WTC11 (cell line): Measurements from ENCODE around the gene ENGASE. TPM values are rescaled to one million over a fixed set of nuclear protein-coding genes. Genes with fewer than 3 reads are reported as not detected.

ENCODE experiments used
- ATAC-seq: fragments of 200-7000 bp; cut with Tn5 transposase; 2 replicates; pipeline ENCODE4 v1.10.0; 2021; ENCODE audit warnings: mild to moderate bottlenecking, moderate library complexity
- CTCF ChIA-PET: fragments of 300-600 bp; sonication (Branson Sonifier 250); formaldehyde crosslinking; loops from one replicate; lab custom pipeline; 2021; ENCODE audit warnings: antibody characterized with exemption; lab: Charles Lee
- POLR2A ChIA-PET: fragments of 350-600 bp; sonication (Branson Sonifier 250); formaldehyde crosslinking; loops from one replicate; lab custom pipeline; 2021; ENCODE audit warnings: antibody characterized with exemption; lab: Charles Lee
- DNase-seq: peaks from one replicate; pipeline ENCODE4 v3.0.0; 2021; ENCODE audit warnings: low spot score
- H3K27ac Mint-ChIP-seq: 2 replicates; pipeline ENCODE4 v1.8.0; 2021; ENCODE audit warnings: mixed read lengths
- H3K27me3 Mint-ChIP-seq: 2 replicates; pipeline ENCODE4 v1.8.0; 2021; ENCODE audit warnings: low read depth, mild to moderate bottlenecking, moderate library complexity, mixed read lengths
- H3K36me3 Mint-ChIP-seq: 2 replicates; pipeline ENCODE4 v1.8.0; 2021; ENCODE audit warnings: mixed read lengths
- H3K4me1 Mint-ChIP-seq: 2 replicates; pipeline ENCODE4 v1.8.0; 2022; ENCODE audit warnings: mixed read lengths
- H3K4me3 Mint-ChIP-seq: 2 replicates; pipeline ENCODE4 v1.8.0; 2021; ENCODE audit warnings: mild to moderate bottlenecking, moderate library complexity, mixed read lengths
- H3K9me3 Mint-ChIP-seq: 2 replicates; pipeline ENCODE4 v1.8.0; 2021; ENCODE audit warnings: mixed read lengths
- HMGA2 ChIP-seq: fragments of 250-450 bp; sonication (Bioruptor Pico); IDR thresholded peaks from 2 replicates; pipeline ENCODE4 v1.4.0; 2021; ENCODE audit warnings: mild to moderate bottlenecking, moderate library complexity
- JAZF1 ChIP-seq: fragments of 250-450 bp; sonication (Bioruptor Pico); IDR thresholded peaks from 2 replicates; pipeline ENCODE4 v1.9.0; 2021; ENCODE audit warnings: moderate library complexity, mild to moderate bottlenecking, inconsistent platforms
- MXD4 ChIP-seq: fragments of 250-450 bp; sonication (Bioruptor Pico); IDR thresholded peaks from 2 replicates; pipeline ENCODE4 v1.8.0; 2021; ENCODE audit warnings: mild to moderate bottlenecking, moderate library complexity, borderline replicate concordance
- NFATC4 ChIP-seq: fragments of 250-450 bp; sonication (Bioruptor Pico); IDR thresholded peaks from 2 replicates; pipeline ENCODE4 v1.9.0; 2021; ENCODE audit warnings: mild to moderate bottlenecking
- NFE2L1 ChIP-seq: sonication (generic); formaldehyde crosslinking; IDR thresholded peaks from 2 replicates; pipeline ENCODE4 v1.8.1; 2023; ENCODE audit warnings: missing genetic modification reagents
- OVOL2 ChIP-seq: fragments of 250-450 bp; sonication (Bioruptor Pico); IDR thresholded peaks from 2 replicates; pipeline ENCODE4 v1.9.0; 2021; ENCODE audit warnings: mild to moderate bottlenecking, borderline replicate concordance
- PRRX2 ChIP-seq: fragments of 250-450 bp; sonication (Bioruptor Pico); IDR thresholded peaks from 2 replicates; pipeline ENCODE4 v1.8.0; 2021; ENCODE audit warnings: mild to moderate bottlenecking
- TEAD1 ChIP-seq: sonication (generic); formaldehyde crosslinking; IDR thresholded peaks from 2 replicates; pipeline ENCODE4 v1.8.0; 2022; ENCODE audit warnings: mild to moderate bottlenecking, missing genetic modification reagents
- TEAD4 ChIP-seq: sonication (generic); formaldehyde crosslinking; IDR thresholded peaks from 2 replicates; pipeline ENCODE4 v1.8.0; 2022; ENCODE audit warnings: mild to moderate bottlenecking, missing genetic modification reagents
- ZNF121 ChIP-seq: sonication (generic); formaldehyde crosslinking; IDR thresholded peaks from 2 replicates; pipeline ENCODE4 v1.8.0; 2023; ENCODE audit warnings: missing genetic modification reagents
- ZNF219 ChIP-seq: sonication (generic); formaldehyde crosslinking; IDR thresholded peaks from 2 replicates; pipeline ENCODE4 v1.8.0; 2023; ENCODE audit warnings: missing genetic modification reagents, mild to moderate bottlenecking, borderline replicate concordance
- ZNF232 ChIP-seq: sonication (generic); formaldehyde crosslinking; IDR thresholded peaks from 2 replicates; pipeline ENCODE4 v1.8.0; 2022; ENCODE audit warnings: mild to moderate bottlenecking, missing genetic modification reagents
- ZNF263 ChIP-seq: sonication (generic); formaldehyde crosslinking; IDR thresholded peaks from 2 replicates; pipeline ENCODE4 v1.8.1; 2022; ENCODE audit warnings: low read depth, mild to moderate bottlenecking, moderate library complexity, missing genetic modification reagents
- total RNA-seq: library from RNA; stranded (reverse); gene quantifications from 3 replicates; pipeline ENCODE4 v1.2.3, GENCODE V29; 2021
- TF ChIP-seq, protein P1 (sequence below): sonication (generic); formaldehyde crosslinking; IDR thresholded peaks from 2 replicates; pipeline ENCODE4 v1.8.0; 2022; ENCODE audit warnings: mild to moderate bottlenecking, missing genetic modification reagents
- TF ChIP-seq, protein P2 (sequence below): sonication (generic); formaldehyde crosslinking; IDR thresholded peaks from 2 replicates; pipeline ENCODE4 v1.8.0; 2022; ENCODE audit warnings: mild to moderate bottlenecking, missing genetic modification reagents
- TF ChIP-seq, protein P3 (sequence below): fragments of 200-600 bp; IDR thresholded peaks from 2 replicates; pipeline ENCODE4 v1.8.0; 2022; ENCODE audit warnings: antibody characterized with exemption
- TF ChIP-seq, protein P4 (sequence below): sonication (generic); formaldehyde crosslinking; IDR thresholded peaks from 2 replicates; pipeline ENCODE4 v1.8.1; 2023; ENCODE audit warnings: mild to moderate bottlenecking, missing genetic modification reagents, moderate library complexity
- TF ChIP-seq, protein P5 (sequence below): sonication (generic); formaldehyde crosslinking; IDR thresholded peaks from 2 replicates; pipeline ENCODE4 v1.8.1; 2023; ENCODE audit warnings: mild to moderate bottlenecking, missing genetic modification reagents, borderline replicate concordance

ENGASE gene
- total RNA-seq, 1 experiment from 2014 or later = 41.6 TPM

DNA sequence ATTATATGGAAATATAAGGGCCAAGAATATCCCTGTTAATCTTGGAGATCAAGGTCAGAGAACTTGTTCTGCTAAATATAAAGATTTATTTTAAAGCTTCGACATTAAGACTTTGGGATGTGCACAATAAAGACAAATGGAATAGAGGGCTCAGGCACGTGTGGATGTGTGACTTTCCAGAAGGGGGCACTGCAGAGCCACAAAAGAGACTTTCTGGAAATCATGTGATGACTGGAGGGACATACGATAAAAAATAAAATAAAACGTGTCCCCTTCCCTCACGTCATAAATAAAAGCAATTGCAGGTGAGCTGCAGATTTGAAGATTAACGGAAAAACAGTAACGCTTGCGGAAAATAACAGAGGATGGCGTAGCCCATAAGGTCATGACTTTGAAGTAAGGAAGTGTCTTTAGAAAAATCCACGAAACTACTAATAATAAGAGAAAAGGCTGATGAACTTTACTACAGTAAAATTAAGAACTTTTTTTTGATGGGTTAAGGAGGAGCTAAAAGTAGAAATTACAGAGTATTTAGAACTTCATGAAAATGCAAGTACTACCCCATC is 9.4 kb upstream of the ENGASE start:
- POLR2A ChIA-PET = no interaction called here
- ATAC-seq (no peak), DNase-seq (peak; percentile 70)
- H3K4me1 Mint-ChIP-seq = no peaks in the 10 kb centered on the region
- no peaks in the 10 kb centered on the region for H3K9me3 Mint-ChIP-seq
- H3K27me3 Mint-ChIP-seq = no peaks in the 10 kb centered on the region; the same call in none of the 2 replicates
- H3K36me3 Mint-ChIP-seq = no peaks in the 10 kb centered on the region
- TF ChIP-seq, protein P1, sequence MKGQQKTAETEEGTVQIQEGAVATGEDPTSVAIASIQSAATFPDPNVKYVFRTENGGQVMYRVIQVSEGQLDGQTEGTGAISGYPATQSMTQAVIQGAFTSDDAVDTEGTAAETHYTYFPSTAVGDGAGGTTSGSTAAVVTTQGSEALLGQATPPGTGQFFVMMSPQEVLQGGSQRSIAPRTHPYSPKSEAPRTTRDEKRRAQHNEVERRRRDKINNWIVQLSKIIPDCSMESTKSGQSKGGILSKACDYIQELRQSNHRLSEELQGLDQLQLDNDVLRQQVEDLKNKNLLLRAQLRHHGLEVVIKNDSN (CRISPR knock-in tag) = peak; percentile 40; the same call in 1 of the 2 replicates
- TF ChIP-seq HMGA2 (CRISPR knock-in tag) (peak; percentile 0; the same call in 1 of the 2 replicates), ZNF219 (no peak), ZNF232 (CRISPR knock-in tag) (no peak), OVOL2 (CRISPR knock-in tag) (no peak), ZNF263 (no peak), ZNF121 (CRISPR knock-in tag) (no peak), PRRX2 (no peak), TEAD1 (no peak), MXD4 (CRISPR knock-in tag) (no peak), TEAD4 (CRISPR knock-in tag) (no peak), JAZF1 (CRISPR knock-in tag) (no peak), NFATC4 (CRISPR knock-in tag) (no peak), NFE2L1 (no peak)
- TF ChIP-seq, protein P2, sequence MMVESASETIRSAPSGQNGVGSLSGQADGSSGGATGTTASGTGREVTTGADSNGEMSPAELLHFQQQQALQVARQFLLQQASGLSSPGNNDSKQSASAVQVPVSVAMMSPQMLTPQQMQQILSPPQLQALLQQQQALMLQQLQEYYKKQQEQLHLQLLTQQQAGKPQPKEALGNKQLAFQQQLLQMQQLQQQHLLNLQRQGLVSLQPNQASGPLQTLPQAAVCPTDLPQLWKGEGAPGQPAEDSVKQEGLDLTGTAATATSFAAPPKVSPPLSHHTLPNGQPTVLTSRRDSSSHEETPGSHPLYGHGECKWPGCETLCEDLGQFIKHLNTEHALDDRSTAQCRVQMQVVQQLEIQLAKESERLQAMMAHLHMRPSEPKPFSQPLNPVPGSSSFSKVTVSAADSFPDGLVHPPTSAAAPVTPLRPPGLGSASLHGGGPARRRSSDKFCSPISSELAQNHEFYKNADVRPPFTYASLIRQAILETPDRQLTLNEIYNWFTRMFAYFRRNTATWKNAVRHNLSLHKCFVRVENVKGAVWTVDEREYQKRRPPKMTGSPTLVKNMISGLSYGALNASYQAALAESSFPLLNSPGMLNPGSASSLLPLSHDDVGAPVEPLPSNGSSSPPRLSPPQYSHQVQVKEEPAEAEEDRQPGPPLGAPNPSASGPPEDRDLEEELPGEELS (CRISPR knock-in tag) = no peak
- TF ChIP-seq, protein P3, sequence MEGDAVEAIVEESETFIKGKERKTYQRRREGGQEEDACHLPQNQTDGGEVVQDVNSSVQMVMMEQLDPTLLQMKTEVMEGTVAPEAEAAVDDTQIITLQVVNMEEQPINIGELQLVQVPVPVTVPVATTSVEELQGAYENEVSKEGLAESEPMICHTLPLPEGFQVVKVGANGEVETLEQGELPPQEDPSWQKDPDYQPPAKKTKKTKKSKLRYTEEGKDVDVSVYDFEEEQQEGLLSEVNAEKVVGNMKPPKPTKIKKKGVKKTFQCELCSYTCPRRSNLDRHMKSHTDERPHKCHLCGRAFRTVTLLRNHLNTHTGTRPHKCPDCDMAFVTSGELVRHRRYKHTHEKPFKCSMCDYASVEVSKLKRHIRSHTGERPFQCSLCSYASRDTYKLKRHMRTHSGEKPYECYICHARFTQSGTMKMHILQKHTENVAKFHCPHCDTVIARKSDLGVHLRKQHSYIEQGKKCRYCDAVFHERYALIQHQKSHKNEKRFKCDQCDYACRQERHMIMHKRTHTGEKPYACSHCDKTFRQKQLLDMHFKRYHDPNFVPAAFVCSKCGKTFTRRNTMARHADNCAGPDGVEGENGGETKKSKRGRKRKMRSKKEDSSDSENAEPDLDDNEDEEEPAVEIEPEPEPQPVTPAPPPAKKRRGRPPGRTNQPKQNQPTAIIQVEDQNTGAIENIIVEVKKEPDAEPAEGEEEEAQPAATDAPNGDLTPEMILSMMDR = peak; percentile 63
- TF ChIP-seq, protein P4, sequence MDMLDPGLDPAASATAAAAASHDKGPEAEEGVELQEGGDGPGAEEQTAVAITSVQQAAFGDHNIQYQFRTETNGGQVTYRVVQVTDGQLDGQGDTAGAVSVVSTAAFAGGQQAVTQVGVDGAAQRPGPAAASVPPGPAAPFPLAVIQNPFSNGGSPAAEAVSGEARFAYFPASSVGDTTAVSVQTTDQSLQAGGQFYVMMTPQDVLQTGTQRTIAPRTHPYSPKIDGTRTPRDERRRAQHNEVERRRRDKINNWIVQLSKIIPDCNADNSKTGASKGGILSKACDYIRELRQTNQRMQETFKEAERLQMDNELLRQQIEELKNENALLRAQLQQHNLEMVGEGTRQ (CRISPR knock-in tag) = peak; percentile 46
- TF ChIP-seq, protein P5, sequence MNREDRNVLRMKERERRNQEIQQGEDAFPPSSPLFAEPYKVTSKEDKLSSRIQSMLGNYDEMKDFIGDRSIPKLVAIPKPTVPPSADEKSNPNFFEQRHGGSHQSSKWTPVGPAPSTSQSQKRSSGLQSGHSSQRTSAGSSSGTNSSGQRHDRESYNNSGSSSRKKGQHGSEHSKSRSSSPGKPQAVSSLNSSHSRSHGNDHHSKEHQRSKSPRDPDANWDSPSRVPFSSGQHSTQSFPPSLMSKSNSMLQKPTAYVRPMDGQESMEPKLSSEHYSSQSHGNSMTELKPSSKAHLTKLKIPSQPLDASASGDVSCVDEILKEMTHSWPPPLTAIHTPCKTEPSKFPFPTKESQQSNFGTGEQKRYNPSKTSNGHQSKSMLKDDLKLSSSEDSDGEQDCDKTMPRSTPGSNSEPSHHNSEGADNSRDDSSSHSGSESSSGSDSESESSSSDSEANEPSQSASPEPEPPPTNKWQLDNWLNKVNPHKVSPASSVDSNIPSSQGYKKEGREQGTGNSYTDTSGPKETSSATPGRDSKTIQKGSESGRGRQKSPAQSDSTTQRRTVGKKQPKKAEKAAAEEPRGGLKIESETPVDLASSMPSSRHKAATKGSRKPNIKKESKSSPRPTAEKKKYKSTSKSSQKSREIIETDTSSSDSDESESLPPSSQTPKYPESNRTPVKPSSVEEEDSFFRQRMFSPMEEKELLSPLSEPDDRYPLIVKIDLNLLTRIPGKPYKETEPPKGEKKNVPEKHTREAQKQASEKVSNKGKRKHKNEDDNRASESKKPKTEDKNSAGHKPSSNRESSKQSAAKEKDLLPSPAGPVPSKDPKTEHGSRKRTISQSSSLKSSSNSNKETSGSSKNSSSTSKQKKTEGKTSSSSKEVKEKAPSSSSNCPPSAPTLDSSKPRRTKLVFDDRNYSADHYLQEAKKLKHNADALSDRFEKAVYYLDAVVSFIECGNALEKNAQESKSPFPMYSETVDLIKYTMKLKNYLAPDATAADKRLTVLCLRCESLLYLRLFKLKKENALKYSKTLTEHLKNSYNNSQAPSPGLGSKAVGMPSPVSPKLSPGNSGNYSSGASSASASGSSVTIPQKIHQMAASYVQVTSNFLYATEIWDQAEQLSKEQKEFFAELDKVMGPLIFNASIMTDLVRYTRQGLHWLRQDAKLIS (CRISPR knock-in tag) = no peak
- CTCF ChIA-PET = interaction anchor here (0.5 to 2.5 kb wide), 10 partner anchors 9 to 713 kb away, joined by 3 to 6 read pairs (median 4); partner anchors contain the start of gene ENGASE
- H3K4me3 Mint-ChIP-seq = no peak overlapping the region
- no peak overlapping the region for H3K27ac Mint-ChIP-seq
